HG02938 (cell line): Measurements from ENCODE around the gene PLA2G2E.
"Not testable (repeated sequence)": the region's sequence is repeated elsewhere in the genome, so short reads cannot be mapped to it uniquely, and the experiment has no call there.

ENCODE experiments used
- ATAC-seq: cut with Tn5 transposase; IDR thresholded peaks from one replicate; pipeline ENCODE4 v1.9.1; 2021; ENCODE audit warnings: mild to moderate bottlenecking, moderate library complexity; ENCODE audit not compliant: unreplicated experiment

Gene PLA2G2E

DNA sequence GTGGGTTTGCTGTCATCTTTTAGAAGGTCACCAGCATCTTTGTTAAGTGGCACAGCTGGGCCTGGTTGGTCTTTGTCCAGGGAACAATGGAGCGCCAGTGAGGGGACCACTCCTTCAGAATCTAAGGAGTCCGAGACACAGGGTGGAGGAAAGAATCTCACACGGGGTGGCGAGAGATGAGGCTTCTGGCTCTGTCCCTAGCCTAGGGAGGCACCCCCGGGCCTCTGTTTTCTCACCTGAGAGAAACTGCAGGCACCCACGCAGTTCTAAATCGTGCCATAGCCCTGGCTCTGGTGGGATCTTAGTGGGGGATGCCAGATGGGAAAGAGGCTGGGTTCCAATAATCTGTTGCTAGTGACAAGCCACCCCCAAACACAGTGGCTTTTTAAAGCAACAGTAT lies 10.9 kb upstream of the PLA2G2E start:
- no peak for ATAC-seq

DNA sequence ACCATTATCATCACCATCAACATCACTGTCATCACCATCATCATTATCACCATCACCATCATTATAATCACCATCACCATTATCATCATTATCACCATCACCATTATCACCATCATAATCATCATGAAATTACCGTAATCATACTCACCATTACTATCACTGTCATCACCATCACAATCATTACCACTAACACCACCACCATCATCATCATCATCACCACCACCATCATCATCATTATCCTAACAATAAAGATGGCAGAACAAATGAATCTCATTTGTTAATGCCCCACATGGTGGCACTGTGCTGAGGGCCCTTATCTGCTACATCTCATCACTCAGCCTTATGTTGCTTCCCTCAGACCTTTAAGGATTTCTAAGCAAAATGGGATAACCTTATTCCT lies 9.4 kb upstream of the PLA2G2E start:
- ATAC-seq = no peak

DNA sequence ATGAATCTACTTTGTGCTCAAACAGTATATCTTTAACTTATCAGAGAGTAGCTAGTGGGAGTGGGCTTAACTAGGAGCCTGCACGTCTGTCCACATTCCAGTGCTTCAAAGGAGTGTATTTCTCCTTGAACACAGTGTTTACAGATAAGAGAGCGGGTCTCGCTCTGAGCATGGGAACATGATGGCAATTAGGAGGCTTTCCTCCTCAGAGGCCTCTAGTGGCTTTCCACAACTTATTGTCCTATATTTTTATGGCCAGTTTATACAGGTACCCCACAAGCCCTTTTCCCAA lies 3.7 kb upstream of the PLA2G2E start:
- ATAC-seq = not testable (repeated sequence)

DNA sequence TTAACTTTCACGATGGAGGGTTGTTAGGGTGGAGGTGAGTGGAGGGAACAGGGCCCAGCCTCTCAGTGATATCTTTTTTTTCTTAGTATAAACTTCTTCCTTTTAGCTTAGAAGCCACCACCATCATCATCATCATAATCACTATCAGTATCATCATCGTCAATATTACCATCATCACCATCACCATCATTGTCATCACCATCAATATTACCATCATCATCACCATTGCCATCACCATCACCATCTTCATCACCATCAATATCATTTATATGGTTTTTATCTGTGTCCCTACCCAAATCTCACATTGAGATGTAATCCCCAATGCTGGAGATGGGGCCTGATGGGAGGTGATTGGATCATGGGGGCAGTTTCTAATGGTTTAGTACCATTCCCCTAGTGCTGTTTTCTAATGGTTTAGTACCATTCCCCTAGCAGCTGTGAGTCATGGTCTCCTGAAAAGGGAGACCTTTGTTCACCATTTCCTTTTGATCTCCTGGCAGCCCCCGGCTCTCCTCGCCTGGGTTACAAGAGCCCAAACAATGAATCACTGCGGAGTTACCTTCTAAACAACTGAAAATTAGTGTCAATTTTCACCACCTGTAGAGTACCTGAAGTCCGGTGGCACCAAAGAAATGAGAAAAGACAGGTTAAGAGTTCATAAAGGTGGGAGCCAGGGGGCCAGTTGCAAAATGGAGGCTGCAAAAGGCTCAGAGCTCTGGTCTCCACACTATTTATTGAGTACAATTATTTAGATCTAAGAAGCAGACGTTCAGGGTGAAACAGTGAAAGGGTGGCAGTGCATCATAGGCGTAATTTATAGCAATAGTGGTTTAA lies 3.1 kb upstream of the PLA2G2E start:
- ATAC-seq = no peak

- ATAC-seq = no peak
Observed at GRCh38 chr1:19925342-19926070, 2.1 kb upstream of the PLA2G2E start.

DNA sequence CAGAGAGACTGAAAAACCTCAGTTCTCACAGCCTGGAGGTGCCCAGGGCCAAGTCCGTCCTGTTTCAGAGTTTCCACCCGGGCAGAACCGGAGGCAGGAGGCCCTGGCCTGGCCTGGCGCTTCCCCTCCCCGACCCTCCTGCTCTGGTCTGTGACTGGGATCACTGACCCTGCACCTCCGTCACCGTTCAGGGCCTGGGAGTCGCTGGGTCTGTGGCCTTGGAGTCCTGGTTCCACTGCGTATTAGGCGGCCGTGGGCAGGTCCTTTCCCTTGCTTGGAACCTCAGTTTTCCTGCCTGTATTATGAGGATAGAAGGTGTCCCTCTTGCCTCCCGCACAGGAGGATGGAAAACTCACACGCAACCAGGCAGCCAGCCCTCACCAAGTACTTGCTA lies 533 bp upstream of the PLA2G2E start:
- no peak for ATAC-seq

DNA sequence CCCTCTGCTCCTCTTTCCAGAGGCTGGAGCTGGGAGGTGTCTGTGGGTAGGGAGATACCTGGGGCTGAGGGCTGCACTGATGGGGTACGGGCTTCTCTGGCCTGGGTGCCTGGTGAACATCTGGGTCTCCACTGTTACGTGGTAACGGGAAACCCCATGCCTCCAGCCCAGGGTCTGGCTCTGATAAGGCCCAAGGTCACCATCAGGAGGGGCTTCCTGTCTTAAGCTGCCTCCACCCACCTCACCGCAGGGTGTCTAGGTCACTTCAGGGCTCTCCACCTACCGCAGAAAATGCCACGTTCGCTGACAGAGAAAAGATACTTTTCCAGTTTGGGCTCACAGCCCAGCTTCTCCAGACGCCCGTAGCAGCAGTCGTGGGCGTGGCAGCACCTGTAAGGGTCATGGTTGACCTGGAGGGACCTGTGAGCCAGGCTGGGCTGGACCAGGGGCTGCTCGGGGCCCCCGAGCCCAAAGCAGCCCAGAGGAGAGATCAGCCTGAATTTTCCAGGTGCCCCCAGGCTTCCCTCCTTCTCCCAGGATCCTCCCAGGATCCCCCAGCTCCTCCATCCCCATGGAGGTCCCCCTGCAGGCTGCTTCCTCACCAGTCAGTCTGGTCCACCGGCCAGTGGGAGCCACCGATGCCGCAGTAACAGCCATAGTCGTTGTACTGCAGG lies 1.3 kb downstream of the PLA2G2E start:
- no peak for ATAC-seq

- ATAC-seq = no peak
Observed at GRCh38 chr1:19921310-19921709, 2.1 kb downstream of the PLA2G2E start.

DNA sequence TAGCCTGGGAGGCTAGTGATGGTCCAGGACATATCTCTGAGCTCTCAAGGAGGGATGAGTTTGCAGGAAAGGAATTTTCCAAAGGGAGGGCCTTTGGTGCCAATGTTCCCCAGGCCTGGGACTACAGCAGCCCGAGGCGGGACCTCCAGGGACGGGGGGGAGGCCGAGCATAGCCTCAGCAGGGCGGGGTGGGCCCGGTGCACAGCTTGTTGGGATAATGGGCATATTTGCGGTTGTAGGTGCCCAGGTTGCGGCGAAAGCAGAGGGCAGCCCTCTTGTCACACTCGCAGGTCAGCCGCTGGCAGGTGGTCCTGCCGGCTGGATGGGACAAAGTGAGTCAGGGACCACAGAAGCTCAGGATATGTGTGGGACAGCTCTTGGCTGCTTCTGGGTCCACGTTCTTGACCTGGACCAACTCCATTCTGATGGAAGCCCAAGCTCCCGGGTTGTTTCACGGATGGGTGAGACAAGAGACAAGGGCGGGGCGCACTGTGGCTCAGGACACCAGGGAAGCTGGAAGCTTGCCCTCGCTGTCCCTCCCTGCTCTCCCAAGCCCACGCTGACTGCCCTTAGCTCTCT lies 3.2 kb downstream of the PLA2G2E start:
- no peak for ATAC-seq

GRCh38 chr1:19918057-19918456 lies 5.4 kb downstream of the PLA2G2E start:
- no peak for ATAC-seq

- ATAC-seq = no peak
Observed at GRCh38 chr1:19910650-19911049, 12.8 kb downstream of the PLA2G2E start.

DNA sequence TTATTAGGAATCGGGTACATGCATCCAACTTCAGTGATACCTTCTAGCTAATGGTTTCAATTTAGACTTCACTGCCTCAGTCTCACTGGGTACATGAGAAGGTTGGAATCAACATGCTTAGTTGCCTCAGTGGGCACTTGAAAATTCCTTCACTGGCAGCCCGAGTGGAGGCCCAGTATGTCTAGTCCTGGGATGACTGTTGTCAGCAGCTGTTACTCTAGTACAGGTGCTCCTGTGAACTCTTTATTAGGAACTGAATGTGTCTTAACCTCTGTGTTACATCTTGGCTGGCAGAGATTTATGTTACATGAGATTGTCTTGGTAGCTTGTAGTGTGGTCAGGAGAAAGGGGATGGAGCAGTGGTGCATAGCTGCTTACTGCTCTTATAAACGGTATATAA lies 13.4 kb downstream of the PLA2G2E start:
- ATAC-seq = no peak

DNA sequence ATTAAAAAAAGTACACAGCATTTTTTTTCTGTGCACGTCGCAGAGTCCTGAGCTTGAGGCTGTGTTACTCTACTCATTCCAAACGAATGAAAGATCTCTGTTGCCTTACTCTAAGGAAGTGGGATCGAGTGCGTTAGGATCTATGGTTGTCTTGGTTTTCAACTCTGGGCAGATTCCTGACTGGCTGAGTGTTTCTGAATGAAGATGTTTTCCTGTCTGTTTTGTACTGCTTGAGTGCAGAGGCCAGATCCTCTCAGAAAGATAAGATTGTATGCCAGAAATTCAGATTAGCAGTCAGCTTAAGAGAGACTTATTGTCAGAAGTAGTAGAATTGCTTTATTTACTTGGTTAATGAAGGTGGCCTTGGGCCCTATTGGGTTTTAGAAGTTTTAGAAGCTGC lies 14.0 kb downstream of the PLA2G2E start:
- ATAC-seq = no peak

DNA sequence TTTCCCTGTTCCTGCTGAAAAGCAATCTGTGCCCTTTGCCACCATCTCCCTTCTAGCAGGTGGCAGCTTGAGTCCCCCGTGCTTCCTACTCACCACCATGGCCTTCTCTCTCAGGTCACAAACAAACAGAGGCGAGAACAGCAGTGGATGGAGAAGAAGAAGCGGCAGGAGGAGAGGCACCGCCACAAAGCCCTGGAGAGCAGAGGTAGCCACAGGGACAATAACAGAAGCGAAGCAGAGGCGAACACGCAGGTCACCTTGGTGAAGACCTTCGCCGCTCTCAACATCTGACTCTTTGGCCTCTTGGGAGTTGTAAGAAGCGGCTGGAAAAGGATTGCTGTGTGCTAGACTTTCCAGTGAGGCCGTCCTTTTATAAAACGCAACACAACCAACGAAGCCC lies 16.0 kb downstream of the PLA2G2E start:
- no peak for ATAC-seq

DNA sequence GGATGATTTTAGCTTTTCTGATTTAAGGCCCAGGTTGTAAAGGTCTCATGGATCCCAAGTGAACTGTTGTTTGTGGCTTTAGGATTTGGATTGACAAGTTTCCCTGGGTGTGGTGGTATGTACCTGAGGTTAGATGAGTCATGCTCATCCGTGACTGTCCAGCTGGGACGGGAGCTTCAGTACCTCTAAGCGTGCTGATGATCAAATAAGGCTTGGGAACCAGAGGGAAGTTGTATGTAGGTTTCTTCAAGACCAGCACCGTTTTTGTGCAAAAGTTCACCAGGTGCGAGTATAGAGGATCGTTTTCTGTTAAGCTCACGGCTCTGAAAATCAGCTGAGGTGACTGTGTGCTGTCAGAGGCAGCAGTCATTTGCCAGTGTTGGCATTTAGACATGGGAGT lies 19.8 kb downstream of the PLA2G2E start:
- no peak for ATAC-seq

GRCh38 chr1:19901653-19902052 lies 21.8 kb downstream of the PLA2G2E start:
- no peak for ATAC-seq

GRCh38 chr1:19894218-19894617 lies 29.2 kb downstream of the PLA2G2E start:
- no peak for ATAC-seq

DNA sequence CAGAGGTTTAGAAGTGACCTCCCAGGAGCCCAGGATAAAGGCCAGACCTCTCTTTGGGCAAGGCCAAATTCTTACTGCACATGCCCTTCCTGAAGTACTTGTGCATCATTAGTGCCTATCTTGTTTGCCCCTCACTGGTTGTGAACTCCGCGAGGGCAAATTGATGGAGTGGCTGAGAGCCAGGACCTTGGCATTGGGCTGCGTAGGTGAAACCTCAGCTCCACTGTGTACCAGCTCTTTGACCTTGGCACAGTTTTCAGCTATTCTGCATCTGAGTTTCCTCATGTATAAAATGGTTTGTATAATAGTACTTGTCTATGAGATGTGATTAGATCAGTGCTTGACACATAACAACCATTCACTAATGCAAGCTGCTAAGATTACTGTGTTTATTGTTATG lies 29.7 kb downstream of the PLA2G2E start:
- no peak for ATAC-seq

DNA sequence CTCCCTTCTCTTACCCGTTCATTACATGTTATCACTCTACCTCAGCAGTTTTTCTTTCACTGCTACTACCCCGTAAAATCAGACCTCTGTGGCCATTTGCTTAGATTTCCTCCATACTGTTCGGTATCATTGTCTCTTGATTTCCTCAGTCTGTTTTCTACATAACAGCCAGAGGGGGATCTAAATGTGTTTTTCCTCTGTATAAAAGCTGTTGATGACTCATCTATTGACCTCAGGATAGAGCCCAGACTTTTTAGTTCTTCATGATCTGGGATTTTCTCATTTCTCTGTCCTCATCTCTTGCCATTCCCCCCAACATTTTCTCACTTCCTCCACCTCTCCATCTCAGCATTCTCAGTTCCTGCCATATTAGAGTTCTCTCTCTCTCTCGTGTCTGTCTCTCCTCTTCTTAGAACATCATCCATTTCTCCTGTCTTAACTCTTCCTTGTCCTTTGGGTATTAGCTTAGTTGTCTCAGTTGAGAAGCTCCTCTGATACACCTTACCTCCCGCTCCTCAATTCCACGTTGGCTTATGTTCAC lies 30.7 kb downstream of the PLA2G2E start:
- ATAC-seq = no peak

GRCh38 chr1:19892129-19892528 lies 31.3 kb downstream of the PLA2G2E start:
- no peak for ATAC-seq

- no peak for ATAC-seq
Observed at GRCh38 chr1:19889656-19890055, 33.8 kb downstream of the PLA2G2E start.
